Fibroblast of lung (primary cell): ENCODE data around the gene RPUSD2. TPM values are rescaled to one million over a fixed set of nuclear protein-coding genes. Genes with fewer than 3 reads are reported as not detected.

Source experiments
- DNase-seq, 2 donors: peaks; one replicate each; pipeline versions ENCODE4 v3.0.0 to v3.0.0-alpha.2; 2010; ENCODE audit warnings: low read depth in 2 of 2
- H2AFZ ChIP-seq: 2 replicates; pipeline ENCODE4 v1.5.1; 2012; ENCODE audit warnings: low read length, control low read depth, inconsistent platforms
- H3K27ac ChIP-seq: 2 replicates; pipeline ENCODE4 v1.5.1; 2011; ENCODE audit warnings: low read length, control low read depth; ENCODE audit not compliant: insufficient read depth
- H3K27me3 ChIP-seq: 2 replicates; pipeline ENCODE4 v1.5.1; 2011; ENCODE audit warnings: mild to moderate bottlenecking, low read length; ENCODE audit not compliant: control insufficient read depth, insufficient read depth
- H3K36me3 ChIP-seq: 2 replicates; pipeline ENCODE4 v1.5.1; 2011; ENCODE audit warnings: low read length; ENCODE audit not compliant: control insufficient read depth, insufficient read depth
- H3K4me1 ChIP-seq: 2 replicates; pipeline ENCODE4 v1.5.1; 2011; ENCODE audit warnings: low read length; ENCODE audit not compliant: control insufficient read depth, insufficient read depth; ENCODE audit errors: extremely low read depth
- H3K4me2 ChIP-seq: 2 replicates; pipeline ENCODE4 v1.5.1; 2011; ENCODE audit warnings: low read length, control low read depth; ENCODE audit not compliant: insufficient read depth; ENCODE audit errors: extremely low read depth
- H3K4me3 ChIP-seq, 4 experiments: fragments of 200-600 bp in 1 of 4; sonication (generic) in 1 of 4; replicated peaks in 1 of 4; 2 replicates each; pipeline ENCODE4 v1.5.1; 2011 to 2016; ENCODE audit warnings: low read length in 4 of 4, low read depth in 3 of 4, mild to moderate bottlenecking in 3 of 4, control low read depth in 2 of 4, inconsistent platforms in 1 of 4, mixed read lengths in 1 of 4; ENCODE audit not compliant: insufficient read depth in 1 of 4; ENCODE audit errors: control extremely low read depth in 1 of 4
- H3K79me2 ChIP-seq: 2 replicates; pipeline ENCODE4 v1.5.1; 2012; ENCODE audit warnings: mild to moderate bottlenecking, low read length, inconsistent platforms; ENCODE audit not compliant: control insufficient read depth, insufficient read depth
- H3K9ac ChIP-seq: 2 replicates; pipeline ENCODE4 v1.5.1; 2011; ENCODE audit warnings: mild to moderate bottlenecking, low read length, control low read depth; ENCODE audit not compliant: insufficient read depth
- H3K9me3 ChIP-seq: 2 replicates; pipeline ENCODE4 v1.5.1; 2012; ENCODE audit warnings: low read depth, low read length; ENCODE audit not compliant: control insufficient read depth, insufficient read depth
- H4K20me1 ChIP-seq: 2 replicates; pipeline ENCODE4 v1.5.1; 2011; ENCODE audit warnings: low read length; ENCODE audit not compliant: control insufficient read depth, insufficient read depth; ENCODE audit errors: extremely low read depth
- CTCF ChIP-seq, 2 donors: IDR thresholded peaks in 1 of 2; conservative IDR thresholded peaks in 1 of 2; 1 replicate in 1 of 2; 2 replicates in 1 of 2; pipeline ENCODE4 v1.5.1; 2011 to 2012; ENCODE audit warnings: low read length in 2 of 2, control low read depth in 1 of 2, inconsistent platforms in 1 of 2, low read depth in 1 of 2, mild to moderate bottlenecking in 1 of 2
- EZH2 ChIP-seq: IDR thresholded peaks from 2 replicates; pipeline ENCODE4 v1.5.1; 2012; ENCODE audit warnings: low read length, control low read depth, mild to moderate bottlenecking; ENCODE audit errors: missing control alignments
- polyA plus RNA-seq, 2 donors: library from polyadenylated mRNA; depleted of rRNA in 1 of 2; stranded (reverse) in 1 of 2; unstranded in 1 of 2; fragments of >200 nt; gene quantifications; 2 replicates each; pipeline ENCODE4 v1.2.1, GENCODE V29; 2011 to 2012; ENCODE audit warnings: missing spikeins in 1 of 2
- total RNA-seq: library from RNA; depleted of rRNA; stranded (reverse); fragments of >200 nt; gene quantifications from 2 replicates; pipeline ENCODE4 v1.2.1, GENCODE V29; 2014

RPUSD2 gene
- total and polyA plus RNA-seq, 2 donors (not counting 1 experiment from before 2014, with no cell fraction given): 4.9 to 11.6 TPM

GRCh38 chr15:40528801-40529200 is 40.3 kb upstream of the RPUSD2 start:
- Histone ChIP-seq H3K4me2 (no peak overlapping the region), H3K4me1 (no peaks in the 10 kb centered on the region), H3K79me2 (no peaks in the 10 kb centered on the region), H4K20me1 (no peaks in the 10 kb centered on the region), H2AFZ (no peak overlapping the region), H3K9me3 (no peaks in the 10 kb centered on the region), H3K27me3 (no peaks in the 10 kb centered on the region), H3K27ac (no peak overlapping the region), H3K36me3 (no peaks in the 10 kb centered on the region), H3K9ac (no peak overlapping the region), H3K4me3 (no peak overlapping the region)
- no peak for DNase-seq
- TF ChIP-seq CTCF (conservative IDR thresholded peaks at IDR 0.05 in 1 of 2, IDR thresholded peaks at IDR 0.05 in 1 of 2; ENCODE audit: low read depth in 1 of 2, low read length in 2 of 2) (no peak), EZH2 (no peak)

- no peak for DNase-seq
- no peaks in the 10 kb centered on the region for H4K20me1 ChIP-seq
These were observed 35.2 kb upstream of the RPUSD2 start for GRCh38 chr15:40533763-40534364.

GRCh38 chr15:40534371-40534770 is 34.7 kb upstream of the RPUSD2 start:
- no peak overlapping the region for H3K4me2 ChIP-seq
- H2AFZ ChIP-seq: no peak overlapping the region
- H4K20me1 ChIP-seq: no peaks in the 10 kb centered on the region
- H3K27me3 ChIP-seq: no peaks in the 10 kb centered on the region
- no peaks in the 10 kb centered on the region for H3K4me1 ChIP-seq
- no peak overlapping the region for H3K4me3 ChIP-seq
- H3K79me2 ChIP-seq: no peaks in the 10 kb centered on the region
- no peak for TF ChIP-seq EZH2
- TF ChIP-seq CTCF (conservative IDR thresholded peaks at IDR 0.05 in 1 of 2, IDR thresholded peaks at IDR 0.05 in 1 of 2; ENCODE audit: low read depth in 1 of 2, low read length in 2 of 2): no peak
- no peaks in the 10 kb centered on the region for H3K36me3 ChIP-seq
- no peak overlapping the region for H3K27ac ChIP-seq
- no peak for DNase-seq
- H3K9ac ChIP-seq: no peak overlapping the region
- H3K9me3 ChIP-seq: no peaks in the 10 kb centered on the region

More at GRCh38 chr15:40533763-40534364, 35.2 kb upstream of the RPUSD2 start:
- Histone ChIP-seq H3K9me3 (no peaks in the 10 kb centered on the region), H3K27ac (no peak overlapping the region), H2AFZ (no peak overlapping the region), H3K79me2 (no peaks in the 10 kb centered on the region), H3K27me3 (no peaks in the 10 kb centered on the region), H3K36me3 (no peaks in the 10 kb centered on the region), H3K4me3 (no peak overlapping the region), H3K4me2 (no peak overlapping the region), H3K9ac (no peak overlapping the region), H3K4me1 (no peaks in the 10 kb centered on the region)
- TF ChIP-seq CTCF (conservative IDR thresholded peaks at IDR 0.05 in 1 of 2, IDR thresholded peaks at IDR 0.05 in 1 of 2; ENCODE audit: low read depth in 1 of 2, low read length in 2 of 2) (no peak), EZH2 (no peak)
